ENCODE data around the gene GIMAP1. TPM values are rescaled to one million over a fixed set of nuclear protein-coding genes. Genes with fewer than 3 reads are reported as not detected.

The GIMAP1 gene
- total and polyA plus RNA-seq, 2 of the 8 experiments (the other 6 are each of a cell fraction or from before 2014, with no cell fraction given) = not detected

GRCh38 chr7:150745876-150746275 lies 29.5 kb downstream of the GIMAP1 start (continued):
- TF ChIP-seq RXRA (IDR thresholded peaks at IDR 0.05; ENCODE audit: insufficient read depth, low read depth, low read length) (no peak), MAFK (IDR thresholded peaks at IDR 0.05; ENCODE audit: low read depth, low read length) (no peak), SAP30 (IDR thresholded peaks at IDR 0.05; ENCODE audit: insufficient read depth, insufficient replicate concordance, low read length) (no peak), KDM5A (IDR thresholded peaks at IDR 0.05; ENCODE audit: low read length) (no peak), EGR1 (IDR thresholded peaks at IDR 0.05; ENCODE audit: borderline replicate concordance, low read depth, low read length) (no peak), YY1 (IDR thresholded peaks at IDR 0.05; ENCODE audit: low read depth, low read length) (no peak), SUZ12 (IDR thresholded peaks at IDR 0.05; ENCODE audit: low read length) (no peak)

Data from H1 (cell line).